K562 (cell line): Measurements from ENCODE around the gene ATF3. TPM values are rescaled to one million over a fixed set of nuclear protein-coding genes. Genes with fewer than 3 reads are reported as not detected.

Experiments
- BDP1 ChIP-seq: IDR thresholded peaks from 3 replicates; pipeline ENCODE4 v1.6.1; 2011; ENCODE audit not compliant: insufficient read length, insufficient read depth
- KDM2B ChIP-seq: fragments of 250-450 bp; sonication (Bioruptor Pico); IDR thresholded peaks from 2 replicates; pipeline ENCODE4 v1.8.0; 2021; ENCODE audit warnings: mild to moderate bottlenecking, moderate library complexity
- MIER1 ChIP-seq: fragments of 450-650 bp; IDR thresholded peaks from 2 replicates; pipeline ENCODE4 v1.6.1; 2016; ENCODE audit warnings: antibody characterized with exemption, mild to moderate bottlenecking, low read depth
- PHTF2 ChIP-seq: fragments of 250-450 bp; sonication (Bioruptor Pico); IDR thresholded peaks from 2 replicates; pipeline ENCODE4 v1.5.0; 2021; ENCODE audit warnings: mild to moderate bottlenecking
- SMARCA4 ChIP-seq: fragments of 450-650 bp; IDR thresholded peaks from 2 replicates; pipeline ENCODE4 v1.6.1; 2016
- SP2 ChIP-seq: IDR thresholded peaks from 2 replicates; pipeline ENCODE4 v1.6.1; 2011; ENCODE audit warnings: mild to moderate bottlenecking, low read depth, low read length, moderate library complexity; ENCODE audit not compliant: poor library complexity, severe bottlenecking; ENCODE audit errors: extremely low read depth
- SRF ChIP-seq, 2 experiments: fragments of 250-450, 450-650 bp in 1 of 2; sonication (Bioruptor Pico) in 1 of 2; sonication (generic) in 1 of 2; formaldehyde crosslinking; IDR thresholded peaks; 2 replicates each; pipeline versions ENCODE4 v1.5.0 to v1.5.1; 2020 to 2022; ENCODE audit warnings: mild to moderate bottlenecking in 1 of 2, missing genetic modification reagents in 1 of 2
- SUPT5H ChIP-seq: fragments of 450-650 bp; IDR thresholded peaks from 2 replicates; pipeline ENCODE4 v1.6.1; 2016
- TAL1 ChIP-seq: fragments of 450-650 bp; IDR thresholded peaks from 2 replicates; pipeline ENCODE4 v1.6.1; 2016; ENCODE audit warnings: mild to moderate bottlenecking
- TBP ChIP-seq: optimal IDR thresholded peaks from 2 replicates; pipeline ENCODE3; 2011; ENCODE audit warnings: low read depth, low read length, improper control_type of control experiment
- ZNF431 ChIP-seq: sonication (generic); formaldehyde crosslinking; IDR thresholded peaks from 2 replicates; pipeline ENCODE4 v1.8.0; 2022; ENCODE audit warnings: mild to moderate bottlenecking, missing genetic modification reagents
- ZNF436 ChIP-seq: fragments of 250-450, 450-650 bp; sonication (Bioruptor Pico); formaldehyde crosslinking; IDR thresholded peaks from 2 replicates; pipeline ENCODE4 v1.7.0; 2020; ENCODE audit warnings: mild to moderate bottlenecking
- polyA plus RNA-seq, 8 experiments: library from polyadenylated mRNA; depleted of rRNA in 4 of 8; stranded (reverse) in 5 of 8; unstranded in 3 of 8; fragments of >200 nt; fragmentation: Nextera tagmentation in 2 of 8; fragmentation: Illumina TruSeq in 1 of 8; extraction: Ambion mirVana in 2 of 8; extraction: Trizol in 1 of 8; gene quantifications; 2 replicates each; pipeline versions ENCODE4 v1.2.1 to v1.2.3, GENCODE V29; 2011 to 2014; ENCODE audit warnings: inconsistent platforms in 1 of 8, missing spikeins in 1 of 8
- total RNA-seq, 7 experiments: library from RNA; depleted of rRNA in 6 of 7; stranded (reverse); fragments of >200 nt in 6 of 7; fragmentation: Illumina TruSeq in 2 of 7; extraction: Trizol in 2 of 7; gene quantifications; 2 replicates each; pipeline versions ENCODE4 v1.2.1 to v1.2.3, GENCODE V29; 2011 to 2021; ENCODE audit warnings: low replicate concordance in 1 of 7
- TF ChIP-seq, protein P1 (sequence below), 2 experiments: IDR thresholded peaks in 1 of 2; conservative IDR thresholded peaks in 1 of 2; 2 replicates each; pipeline ENCODE4 v1.6.1; 2016; ENCODE audit warnings: low read depth in 2 of 2, mild to moderate bottlenecking in 1 of 2, missing compliant biosample characterization in 1 of 2, missing genetic modification characterization in 1 of 2, moderate library complexity in 1 of 2
- TF ChIP-seq, protein P2 (sequence below): sonication (generic); formaldehyde crosslinking; IDR thresholded peaks from 2 replicates; pipeline ENCODE4 v1.8.0; 2022; ENCODE audit warnings: mild to moderate bottlenecking, missing genetic modification reagents
- TF ChIP-seq, protein P3 (sequence below): fragments of 250-450 bp; sonication (Bioruptor Pico); IDR thresholded peaks from 2 replicates; pipeline ENCODE4 v1.5.0; 2021; ENCODE audit warnings: mild to moderate bottlenecking, borderline replicate concordance
- TF ChIP-seq, protein P4 (sequence below): sonication (generic); formaldehyde crosslinking; IDR thresholded peaks from 2 replicates; pipeline ENCODE4 v1.8.0; 2023; ENCODE audit warnings: mild to moderate bottlenecking, missing genetic modification reagents

Gene ATF3
- total and polyA plus RNA-seq, 9 of the 15 experiments (the other 6 are each of a cell fraction or from before 2014, with no cell fraction given) = 3.5 to 28.2 (median 19.8) TPM

DNA sequence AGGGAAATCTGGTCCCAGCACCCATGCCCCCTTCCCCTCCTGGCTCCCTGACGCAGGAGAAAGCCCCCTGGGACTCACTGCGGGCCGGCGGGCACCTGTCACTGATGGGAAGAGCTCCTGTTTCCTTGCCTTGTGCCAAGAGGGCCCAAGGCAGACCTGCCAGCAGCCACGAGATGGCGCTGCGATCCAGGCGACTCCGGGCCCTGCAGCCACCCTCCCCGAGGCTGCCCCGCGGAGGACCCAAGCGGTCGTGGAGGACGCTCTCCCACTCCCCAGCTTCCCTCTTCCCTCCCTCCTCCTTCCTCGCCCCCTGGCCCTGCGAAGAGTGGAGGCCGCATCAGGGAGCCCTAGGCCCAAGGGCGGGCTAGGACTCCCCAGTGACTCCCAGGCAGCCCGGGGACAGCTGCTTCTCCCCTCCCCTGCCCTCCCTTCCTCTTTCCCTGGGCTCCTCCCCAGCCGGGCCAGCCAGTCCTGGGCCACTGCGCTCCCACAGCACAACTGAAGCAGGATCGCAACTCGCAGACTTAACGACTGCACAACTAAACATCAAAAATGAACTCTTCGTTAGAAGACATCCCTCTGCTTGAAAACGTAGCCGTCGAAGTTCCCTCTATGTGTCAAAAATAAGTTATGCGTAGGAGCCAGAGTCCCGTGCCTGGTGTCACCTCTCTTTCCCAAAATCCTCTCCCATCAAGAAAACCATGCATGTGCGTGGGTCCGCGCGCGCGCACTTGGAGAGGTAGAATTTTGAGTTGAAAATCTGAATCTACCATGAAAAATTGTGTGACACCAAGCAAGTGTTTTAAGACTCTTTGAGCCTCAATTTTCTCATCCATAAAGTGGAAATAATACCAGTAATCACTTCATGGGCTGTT, 56.9 kb downstream of the ATF3 start (continued):
- TF ChIP-seq, protein P1, sequence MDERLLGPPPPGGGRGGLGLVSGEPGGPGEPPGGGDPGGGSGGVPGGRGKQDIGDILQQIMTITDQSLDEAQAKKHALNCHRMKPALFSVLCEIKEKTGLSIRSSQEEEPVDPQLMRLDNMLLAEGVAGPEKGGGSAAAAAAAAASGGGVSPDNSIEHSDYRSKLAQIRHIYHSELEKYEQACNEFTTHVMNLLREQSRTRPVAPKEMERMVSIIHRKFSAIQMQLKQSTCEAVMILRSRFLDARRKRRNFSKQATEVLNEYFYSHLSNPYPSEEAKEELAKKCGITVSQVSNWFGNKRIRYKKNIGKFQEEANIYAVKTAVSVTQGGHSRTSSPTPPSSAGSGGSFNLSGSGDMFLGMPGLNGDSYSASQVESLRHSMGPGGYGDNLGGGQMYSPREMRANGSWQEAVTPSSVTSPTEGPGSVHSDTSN (CRISPR knock-in tag; IDR thresholded peaks at IDR 0.05; ENCODE audit: low read depth) = no peak
- TF ChIP-seq, protein P1 (tag; conservative IDR thresholded peaks at IDR 0.05; ENCODE audit: low read depth) = no peak
- TF ChIP-seq, protein P2, sequence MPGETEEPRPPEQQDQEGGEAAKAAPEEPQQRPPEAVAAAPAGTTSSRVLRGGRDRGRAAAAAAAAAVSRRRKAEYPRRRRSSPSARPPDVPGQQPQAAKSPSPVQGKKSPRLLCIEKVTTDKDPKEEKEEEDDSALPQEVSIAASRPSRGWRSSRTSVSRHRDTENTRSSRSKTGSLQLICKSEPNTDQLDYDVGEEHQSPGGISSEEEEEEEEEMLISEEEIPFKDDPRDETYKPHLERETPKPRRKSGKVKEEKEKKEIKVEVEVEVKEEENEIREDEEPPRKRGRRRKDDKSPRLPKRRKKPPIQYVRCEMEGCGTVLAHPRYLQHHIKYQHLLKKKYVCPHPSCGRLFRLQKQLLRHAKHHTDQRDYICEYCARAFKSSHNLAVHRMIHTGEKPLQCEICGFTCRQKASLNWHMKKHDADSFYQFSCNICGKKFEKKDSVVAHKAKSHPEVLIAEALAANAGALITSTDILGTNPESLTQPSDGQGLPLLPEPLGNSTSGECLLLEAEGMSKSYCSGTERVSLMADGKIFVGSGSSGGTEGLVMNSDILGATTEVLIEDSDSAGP (CRISPR knock-in tag) = peak; percentile 70; the same call in 1 of the 2 replicates
- TF ChIP-seq SMARCA4 (peak; percentile 41; the same call in 1 of the 2 replicates), KDM2B (CRISPR knock-in tag) (no peak), SUPT5H (no peak), SRF (CRISPR knock-in tag; IDR thresholded peaks at IDR 0.05) (no peak; a peak in 1 of 4 replicates), PHTF2 (no peak), MIER1 (no peak), ZNF436 (CRISPR knock-in tag) (no peak), ZNF431 (CRISPR knock-in tag) (no peak), SP2 (no peak), BDP1 (no peak), TAL1 (0 out of 2 replicates have a peak, but pooled peaks have one; percentile 5), TBP (no peak)
- TF ChIP-seq, protein P3, sequence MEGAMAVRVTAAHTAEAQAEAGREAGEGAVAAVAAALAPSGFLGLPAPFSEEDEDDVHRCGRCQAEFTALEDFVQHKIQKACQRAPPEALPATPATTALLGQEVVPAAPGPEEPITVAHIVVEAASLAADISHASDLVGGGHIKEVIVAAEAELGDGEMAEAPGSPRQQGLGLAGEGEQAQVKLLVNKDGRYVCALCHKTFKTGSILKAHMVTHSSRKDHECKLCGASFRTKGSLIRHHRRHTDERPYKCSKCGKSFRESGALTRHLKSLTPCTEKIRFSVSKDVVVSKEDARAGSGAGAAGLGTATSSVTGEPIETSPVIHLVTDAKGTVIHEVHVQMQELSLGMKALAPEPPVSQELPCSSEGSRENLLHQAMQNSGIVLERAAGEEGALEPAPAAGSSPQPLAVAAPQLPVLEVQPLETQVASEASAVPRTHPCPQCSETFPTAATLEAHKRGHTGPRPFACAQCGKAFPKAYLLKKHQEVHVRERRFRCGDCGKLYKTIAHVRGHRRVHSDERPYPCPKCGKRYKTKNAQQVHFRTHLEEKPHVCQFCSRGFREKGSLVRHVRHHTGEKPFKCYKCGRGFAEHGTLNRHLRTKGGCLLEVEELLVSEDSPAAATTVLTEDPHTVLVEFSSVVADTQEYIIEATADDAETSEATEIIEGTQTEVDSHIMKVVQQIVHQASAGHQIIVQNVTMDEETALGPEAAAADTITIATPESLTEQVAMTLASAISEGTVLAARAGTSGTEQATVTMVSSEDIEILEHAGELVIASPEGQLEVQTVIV (CRISPR knock-in tag) = no peak
- TF ChIP-seq, protein P4, sequence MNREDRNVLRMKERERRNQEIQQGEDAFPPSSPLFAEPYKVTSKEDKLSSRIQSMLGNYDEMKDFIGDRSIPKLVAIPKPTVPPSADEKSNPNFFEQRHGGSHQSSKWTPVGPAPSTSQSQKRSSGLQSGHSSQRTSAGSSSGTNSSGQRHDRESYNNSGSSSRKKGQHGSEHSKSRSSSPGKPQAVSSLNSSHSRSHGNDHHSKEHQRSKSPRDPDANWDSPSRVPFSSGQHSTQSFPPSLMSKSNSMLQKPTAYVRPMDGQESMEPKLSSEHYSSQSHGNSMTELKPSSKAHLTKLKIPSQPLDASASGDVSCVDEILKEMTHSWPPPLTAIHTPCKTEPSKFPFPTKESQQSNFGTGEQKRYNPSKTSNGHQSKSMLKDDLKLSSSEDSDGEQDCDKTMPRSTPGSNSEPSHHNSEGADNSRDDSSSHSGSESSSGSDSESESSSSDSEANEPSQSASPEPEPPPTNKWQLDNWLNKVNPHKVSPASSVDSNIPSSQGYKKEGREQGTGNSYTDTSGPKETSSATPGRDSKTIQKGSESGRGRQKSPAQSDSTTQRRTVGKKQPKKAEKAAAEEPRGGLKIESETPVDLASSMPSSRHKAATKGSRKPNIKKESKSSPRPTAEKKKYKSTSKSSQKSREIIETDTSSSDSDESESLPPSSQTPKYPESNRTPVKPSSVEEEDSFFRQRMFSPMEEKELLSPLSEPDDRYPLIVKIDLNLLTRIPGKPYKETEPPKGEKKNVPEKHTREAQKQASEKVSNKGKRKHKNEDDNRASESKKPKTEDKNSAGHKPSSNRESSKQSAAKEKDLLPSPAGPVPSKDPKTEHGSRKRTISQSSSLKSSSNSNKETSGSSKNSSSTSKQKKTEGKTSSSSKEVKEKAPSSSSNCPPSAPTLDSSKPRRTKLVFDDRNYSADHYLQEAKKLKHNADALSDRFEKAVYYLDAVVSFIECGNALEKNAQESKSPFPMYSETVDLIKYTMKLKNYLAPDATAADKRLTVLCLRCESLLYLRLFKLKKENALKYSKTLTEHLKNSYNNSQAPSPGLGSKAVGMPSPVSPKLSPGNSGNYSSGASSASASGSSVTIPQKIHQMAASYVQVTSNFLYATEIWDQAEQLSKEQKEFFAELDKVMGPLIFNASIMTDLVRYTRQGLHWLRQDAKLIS (CRISPR knock-in tag) = no peak
